Breast epithelium (tissue), 4 donors: ENCODE results near the gene TRIM60. TPM values are rescaled to one million over a fixed set of nuclear protein-coding genes. Genes with fewer than 3 reads are reported as not detected.
"Not testable (repeated sequence)": the region's sequence is repeated elsewhere in the genome, so short reads cannot be mapped to it uniquely, and the experiment has no call there.

Experiments
- DNase-seq, 2 donors: peaks; one replicate each; pipeline ENCODE4 v3.0.0-alpha.2; 2019; ENCODE audit warnings: low spot score in 2 of 2
- H3K27ac ChIP-seq, 2 donors: fragments of 200-600 bp; sonication (generic) in 1 of 2; one replicate each; pipeline ENCODE4 v1.5.1; 2016 to 2019; ENCODE audit warnings: mild to moderate bottlenecking in 1 of 2
- H3K27me3 ChIP-seq, 2 donors: fragments of 200-600 bp; sonication (generic) in 1 of 2; one replicate each; pipeline versions ENCODE4 v1.5.1 to v1.6.0; 2017 to 2019; ENCODE audit warnings: control low read depth in 1 of 2, mild to moderate bottlenecking in 1 of 2
- H3K36me3 ChIP-seq: fragments of 200-600 bp; one replicate; pipeline ENCODE4 v1.5.1; 2019
- H3K4me1 ChIP-seq, 2 donors: fragments of 200-600 bp; sonication (generic); one replicate each; pipeline ENCODE4 v1.5.1; 2016 to 2019; ENCODE audit warnings: control low read depth in 1 of 2
- H3K4me3 ChIP-seq, 3 donors: fragments of 200-600 bp; sonication (generic); 1 replicate in 2 of 3; 2 replicates in 1 of 3; pipeline ENCODE4 v1.5.1; 2016 to 2019; ENCODE audit warnings: mild to moderate bottlenecking in 3 of 3, moderate library complexity in 2 of 3
- H3K9me3 ChIP-seq, 2 donors: fragments of 200-600 bp; sonication (generic) in 1 of 2; one replicate each; pipeline ENCODE4 v1.5.1; 2016 to 2019; ENCODE audit warnings: control low read depth in 1 of 2
- POLR2A ChIP-seq: fragments of 450-650 bp; IDR thresholded peaks from one replicate; pipeline ENCODE4 v1.6.1; 2016; ENCODE audit warnings: antibody characterized with exemption, mild to moderate bottlenecking, moderate library complexity
- POLR2AphosphoS5 ChIP-seq, 3 donors: sonication (generic); formaldehyde crosslinking; IDR thresholded peaks; one replicate each; pipeline ENCODE4 v1.6.1; 2017; ENCODE audit warnings: antibody characterized with exemption in 3 of 3
- intact Hi-C: fragments of 100-400 bp; cut with DNase I; formaldehyde crosslinking; loops from one replicate; pipeline ENCODE4 v1.15.1; 2023; ENCODE audit warnings: low total_unique reads
- total RNA-seq, 3 donors: library from RNA; depleted of rRNA; stranded (reverse); fragments of >200 nt; gene quantifications; one replicate each; pipeline ENCODE4 v1.1.0, GENCODE V29; 2016
- TF ChIP-seq, protein P1 (sequence below), 3 donors: fragments of 450-650 bp; IDR thresholded peaks; one replicate each; pipeline ENCODE4 v1.5.1; 2016 to 2017; ENCODE audit warnings: antibody characterized with exemption in 3 of 3, mild to moderate bottlenecking in 3 of 3, moderate library complexity in 3 of 3

The TRIM60 gene
- total RNA-seq, 3 donors from 2014 or later = not detected

DNA sequence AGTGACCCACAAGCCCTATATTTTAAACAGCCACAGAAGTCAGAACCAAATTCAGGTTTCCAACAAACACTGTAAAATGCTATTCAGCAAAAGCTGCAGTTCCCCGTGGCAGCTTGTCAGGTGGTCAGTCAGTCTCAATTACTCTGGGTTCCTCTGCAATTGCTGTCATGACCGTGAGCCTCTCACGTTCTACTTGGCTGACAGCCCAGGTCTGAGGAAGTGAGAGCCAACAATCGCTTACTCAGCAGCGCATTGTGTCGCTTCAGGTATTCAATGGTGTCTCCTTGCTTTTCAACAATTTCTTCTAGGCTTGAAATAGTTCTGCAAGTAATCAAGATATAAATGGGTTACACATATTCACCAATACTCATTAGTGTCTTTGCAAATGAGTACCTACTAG, 47.7 kb downstream of the TRIM60 start:
- no peaks in the 10 kb centered on the region for H3K9me3 ChIP-seq
- H3K27me3 ChIP-seq = no peaks in the 10 kb centered on the region
- H3K4me3 ChIP-seq = no peak overlapping the region
- intact Hi-C loops = no loop called here
- no peak for TF ChIP-seq POLR2A
- no peak for DNase-seq
- H3K36me3 ChIP-seq = no peaks in the 10 kb centered on the region
- no peak overlapping the region for H3K27ac ChIP-seq
- no peaks in the 10 kb centered on the region for H3K4me1 ChIP-seq

DNA sequence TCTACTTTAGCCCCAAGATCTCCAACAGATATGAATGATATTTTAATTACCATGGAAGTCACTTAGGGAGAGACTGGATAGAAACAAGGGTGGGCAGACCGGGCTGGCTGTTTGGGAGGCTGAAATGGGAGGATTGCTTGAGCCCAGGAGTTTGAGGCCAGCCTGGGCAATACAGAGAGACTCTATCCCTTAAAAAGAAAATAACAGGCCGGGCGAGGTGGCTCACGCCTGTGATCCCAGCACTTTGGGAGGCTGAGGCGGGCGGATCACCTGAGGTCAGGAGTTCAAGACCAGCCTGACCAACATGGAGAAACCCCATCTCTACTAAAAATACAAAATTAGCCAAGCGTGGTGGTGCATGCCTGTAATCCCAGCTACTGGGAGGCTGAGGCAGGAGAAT, 53.0 kb downstream of the TRIM60 start:
- DNase-seq, H3K4me3 ChIP-seq, H3K27me3 ChIP-seq, H3K9me3 ChIP-seq, H3K36me3 ChIP-seq, H3K27ac ChIP-seq, H3K4me1 ChIP-seq, intact Hi-C loops: not testable (repeated sequence)

DNA sequence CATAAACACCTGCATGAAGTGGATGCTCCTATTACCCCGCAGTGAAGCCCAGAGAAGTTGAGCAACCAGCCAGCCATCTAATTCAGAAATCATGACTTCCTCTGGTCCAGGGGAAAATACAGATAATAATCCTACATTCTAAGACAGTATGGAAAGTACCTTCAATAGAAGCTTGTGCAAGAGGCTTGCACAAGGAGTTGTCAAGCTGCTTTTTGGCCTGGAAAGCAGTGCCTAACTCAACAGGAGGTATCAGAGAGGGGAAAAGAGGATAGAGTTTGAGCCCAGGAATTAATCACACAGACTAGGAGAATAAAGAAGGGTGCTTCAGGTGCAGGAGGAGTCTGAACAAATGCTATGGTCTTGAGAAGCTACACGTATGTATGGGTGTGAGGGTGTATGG, 54.1 kb downstream of the TRIM60 start:
- Histone ChIP-seq H3K9me3 (no peaks in the 10 kb centered on the region), H3K4me1 (no peaks in the 10 kb centered on the region)
- intact Hi-C loops = no loop called here

DNA sequence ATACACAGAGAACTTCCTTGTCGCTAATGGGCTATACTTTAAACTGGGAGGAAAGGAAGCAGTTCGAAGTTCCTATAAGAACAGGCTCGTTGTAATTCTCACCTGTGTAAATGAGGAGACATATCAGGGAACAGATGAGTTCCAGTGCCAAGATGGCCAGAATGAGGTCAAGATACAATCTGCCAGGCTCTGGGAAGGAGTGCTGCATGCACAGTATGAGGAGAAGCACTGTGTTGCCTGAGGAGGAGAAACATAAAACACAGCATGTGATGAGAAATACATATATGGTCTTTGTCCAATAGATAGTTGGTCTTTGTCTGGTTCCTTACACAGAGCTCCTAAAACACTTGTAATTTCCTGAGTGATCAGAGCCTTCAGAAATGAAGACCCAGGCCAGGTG, 56.6 kb downstream of the TRIM60 start:
- Histone ChIP-seq H3K36me3 (no peaks in the 10 kb centered on the region), H3K27me3 (no peaks in the 10 kb centered on the region), H3K27ac (no peak overlapping the region), H3K4me3 (no peak overlapping the region), H3K9me3 (no peaks in the 10 kb centered on the region), H3K4me1 (no peaks in the 10 kb centered on the region)
- DNase-seq = no peak
- TF ChIP-seq, protein P1, sequence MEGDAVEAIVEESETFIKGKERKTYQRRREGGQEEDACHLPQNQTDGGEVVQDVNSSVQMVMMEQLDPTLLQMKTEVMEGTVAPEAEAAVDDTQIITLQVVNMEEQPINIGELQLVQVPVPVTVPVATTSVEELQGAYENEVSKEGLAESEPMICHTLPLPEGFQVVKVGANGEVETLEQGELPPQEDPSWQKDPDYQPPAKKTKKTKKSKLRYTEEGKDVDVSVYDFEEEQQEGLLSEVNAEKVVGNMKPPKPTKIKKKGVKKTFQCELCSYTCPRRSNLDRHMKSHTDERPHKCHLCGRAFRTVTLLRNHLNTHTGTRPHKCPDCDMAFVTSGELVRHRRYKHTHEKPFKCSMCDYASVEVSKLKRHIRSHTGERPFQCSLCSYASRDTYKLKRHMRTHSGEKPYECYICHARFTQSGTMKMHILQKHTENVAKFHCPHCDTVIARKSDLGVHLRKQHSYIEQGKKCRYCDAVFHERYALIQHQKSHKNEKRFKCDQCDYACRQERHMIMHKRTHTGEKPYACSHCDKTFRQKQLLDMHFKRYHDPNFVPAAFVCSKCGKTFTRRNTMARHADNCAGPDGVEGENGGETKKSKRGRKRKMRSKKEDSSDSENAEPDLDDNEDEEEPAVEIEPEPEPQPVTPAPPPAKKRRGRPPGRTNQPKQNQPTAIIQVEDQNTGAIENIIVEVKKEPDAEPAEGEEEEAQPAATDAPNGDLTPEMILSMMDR (IDR thresholded peaks at IDR 0.05) = no peak
- TF ChIP-seq POLR2AphosphoS5 (IDR thresholded peaks at IDR 0.05) (no peak), POLR2A (no peak)
- intact Hi-C loops = no loop called here

More for the DNA sequence above, 54.1 kb downstream of the TRIM60 start:
- Histone ChIP-seq H3K36me3 (no peaks in the 10 kb centered on the region), H3K27me3 (no peaks in the 10 kb centered on the region), H3K4me3 (no peak overlapping the region), H3K27ac (no peak overlapping the region)
- DNase-seq = no peak
- TF ChIP-seq POLR2AphosphoS5 (IDR thresholded peaks at IDR 0.05) (no peak), POLR2A (no peak)
- TF ChIP-seq, protein P1 (IDR thresholded peaks at IDR 0.05) = no peak

Other genes with a start within 250 kb of the TRIM60 start
- gene APELA, start 154.8 kb upstream of the TRIM60 start, total RNA-seq = 1 to 10 TPM in 1 of 3 donors, under 1 TPM in 1, not detected in 1; 0.73 to 2.0 TPM
- under 1 TPM; 0.33 to 0.96 (median 0.44) TPM for gene TRIM61, start 54.3 kb upstream of the TRIM60 start, total RNA-seq
- gene TRIM75, start 21.9 kb downstream of the TRIM60 start, total RNA-seq = not detected
- gene TMEM192, start 80.9 kb downstream of the TRIM60 start, total RNA-seq = 10 to 100 TPM; 11.5 to 31.2 (median 20.5) TPM
- 10 to 100 TPM; 20.2 to 60.4 (median 38.0) TPM for gene KLHL2, start 175.6 kb downstream of the TRIM60 start, total RNA-seq